OCI-LY7 (cell line): ENCODE data around the gene FIBP.

Experiments used
- EZH2phosphoT487 ChIP-seq: fragments of 200-600 bp; sonication (generic); IDR thresholded peaks from 2 replicates; pipeline ENCODE4 v1.6.1; 2018; ENCODE audit warnings: low read depth, borderline replicate concordance, mild to moderate bottlenecking, mixed run types, antibody characterized with exemption, low read length, moderate library complexity, mixed read lengths
- TF ChIP-seq, protein P1 (sequence below): fragments of 200-600 bp; sonication (generic); conservative IDR thresholded peaks from 2 replicates; pipeline ENCODE4 v1.5.1; 2014; ENCODE audit warnings: mild to moderate bottlenecking, antibody characterized with exemption, low read length, moderate library complexity, mixed read lengths

- TF ChIP-seq, protein P1, sequence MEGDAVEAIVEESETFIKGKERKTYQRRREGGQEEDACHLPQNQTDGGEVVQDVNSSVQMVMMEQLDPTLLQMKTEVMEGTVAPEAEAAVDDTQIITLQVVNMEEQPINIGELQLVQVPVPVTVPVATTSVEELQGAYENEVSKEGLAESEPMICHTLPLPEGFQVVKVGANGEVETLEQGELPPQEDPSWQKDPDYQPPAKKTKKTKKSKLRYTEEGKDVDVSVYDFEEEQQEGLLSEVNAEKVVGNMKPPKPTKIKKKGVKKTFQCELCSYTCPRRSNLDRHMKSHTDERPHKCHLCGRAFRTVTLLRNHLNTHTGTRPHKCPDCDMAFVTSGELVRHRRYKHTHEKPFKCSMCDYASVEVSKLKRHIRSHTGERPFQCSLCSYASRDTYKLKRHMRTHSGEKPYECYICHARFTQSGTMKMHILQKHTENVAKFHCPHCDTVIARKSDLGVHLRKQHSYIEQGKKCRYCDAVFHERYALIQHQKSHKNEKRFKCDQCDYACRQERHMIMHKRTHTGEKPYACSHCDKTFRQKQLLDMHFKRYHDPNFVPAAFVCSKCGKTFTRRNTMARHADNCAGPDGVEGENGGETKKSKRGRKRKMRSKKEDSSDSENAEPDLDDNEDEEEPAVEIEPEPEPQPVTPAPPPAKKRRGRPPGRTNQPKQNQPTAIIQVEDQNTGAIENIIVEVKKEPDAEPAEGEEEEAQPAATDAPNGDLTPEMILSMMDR: no peak
- TF ChIP-seq EZH2phosphoT487: no peak
These were observed 11.3 kb upstream of the FIBP start for GRCh38 chr11:65899356-65900124.
